K562 (cell line): ENCODE results near the gene PSMD8. TPM values are rescaled to one million over a fixed set of nuclear protein-coding genes. Genes with fewer than 3 reads are reported as not detected.

Experiments used
- ATF3 ChIP-seq, 2 experiments: fragments of 450-650 bp in 1 of 2; sonication (generic) in 1 of 2; formaldehyde crosslinking in 1 of 2; IDR thresholded peaks in 1 of 2; conservative IDR thresholded peaks in 1 of 2; 2 replicates each; pipeline versions ENCODE4 v1.6.1 to v1.8.1; 2016 to 2023; ENCODE audit warnings: mild to moderate bottlenecking in 2 of 2, moderate library complexity in 2 of 2, inconsistent platforms in 1 of 2, missing genetic modification reagents in 1 of 2
- CBX8 ChIP-seq: fragments of 200-600 bp; sonication (generic); IDR thresholded peaks from 2 replicates; pipeline ENCODE4 v1.6.1; 2012; ENCODE audit warnings: borderline replicate concordance, mixed run types, low read depth, mild to moderate bottlenecking, moderate library complexity, mixed read lengths, low read length, control low read depth, inconsistent platforms; ENCODE audit not compliant: poor library complexity, severe bottlenecking; ENCODE audit errors: extremely low read depth
- CUX1 ChIP-seq: fragments of 200-800 bp; sonication (Bioruptor generic); IDR thresholded peaks from 2 replicates; pipeline ENCODE4 v1.6.1; 2016; ENCODE audit warnings: missing genetic modification characterization, missing compliant biosample characterization
- DPF2 ChIP-seq: fragments of 450-650 bp; IDR thresholded peaks from 2 replicates; pipeline ENCODE4 v1.6.1; 2016
- E2F1 ChIP-seq: sonication (generic); formaldehyde crosslinking; IDR thresholded peaks from 2 replicates; pipeline ENCODE4 v1.8.1; 2023; ENCODE audit warnings: mild to moderate bottlenecking, missing genetic modification reagents, moderate library complexity
- HDAC1 ChIP-seq, 2 experiments: fragments of 450-650 bp; IDR thresholded peaks; 2 replicates each; pipeline ENCODE4 v1.6.1; 2016 to 2017; ENCODE audit warnings: inconsistent platforms in 1 of 2, mild to moderate bottlenecking in 1 of 2, moderate library complexity in 1 of 2
- MAZ ChIP-seq, 2 experiments: fragments of 450-650 bp in 1 of 2; sonication (generic) in 1 of 2; formaldehyde crosslinking; IDR thresholded peaks in 1 of 2; conservative IDR thresholded peaks in 1 of 2; 2 replicates each; pipeline versions ENCODE4 v1.4.0 to v1.5.0; 2020; ENCODE audit warnings: mild to moderate bottlenecking in 1 of 2, missing genetic modification reagents in 1 of 2
- NCOA4 ChIP-seq: fragments of 450-650 bp; IDR thresholded peaks from 2 replicates; pipeline ENCODE4 v1.6.1; 2018; ENCODE audit warnings: mild to moderate bottlenecking; ENCODE audit not compliant: partially characterized antibody
- NKRF ChIP-seq: fragments of 450-650 bp; IDR thresholded peaks from 2 replicates; pipeline ENCODE4 v1.6.1; 2016; ENCODE audit warnings: borderline replicate concordance
- SIRT6 ChIP-seq: IDR thresholded peaks from one replicate; pipeline ENCODE4 v1.6.1; 2012; ENCODE audit warnings: low read depth, mild to moderate bottlenecking, control low read depth, inconsistent platforms, low read length, moderate library complexity
- SRSF3 ChIP-seq: fragments of 200-400 bp; formaldehyde crosslinking; IDR thresholded peaks from 2 replicates; pipeline ENCODE4 v1.6.1; 2016; ENCODE audit warnings: mild to moderate bottlenecking, low read length, moderate library complexity; ENCODE audit not compliant: insufficient read depth
- TCFL5 ChIP-seq: fragments of 250-450 bp; sonication (Bioruptor Pico); conservative IDR thresholded peaks from 2 replicates; pipeline ENCODE4 v1.6.1; 2021; ENCODE audit warnings: mild to moderate bottlenecking, moderate library complexity, matching md5 sums
- ZNF282 ChIP-seq: sonication (generic); formaldehyde crosslinking; IDR thresholded peaks from 2 replicates; pipeline ENCODE4 v1.8.1; 2023; ENCODE audit warnings: missing genetic modification reagents
- ZNF444 ChIP-seq: fragments of 250-450 bp; sonication (Bioruptor Pico); IDR thresholded peaks from 2 replicates; pipeline ENCODE4 v1.4.0; 2020; ENCODE audit warnings: mild to moderate bottlenecking, moderate library complexity
- ZNF551 ChIP-seq: fragments of 250-450 bp; sonication (Bioruptor Pico); IDR thresholded peaks from 2 replicates; pipeline ENCODE4 v1.5.0; 2021; ENCODE audit warnings: mild to moderate bottlenecking, moderate library complexity
- ZNF589 ChIP-seq: fragments of 200-800 bp; sonication (Bioruptor generic); IDR thresholded peaks from 2 replicates; pipeline ENCODE4 v1.6.1; 2016; ENCODE audit warnings: low read depth, missing genetic modification characterization, missing compliant biosample characterization
- ZNF695 ChIP-seq: fragments of 450-650 bp; formaldehyde crosslinking; IDR thresholded peaks from 2 replicates; pipeline ENCODE4 v1.4.0; 2020; ENCODE audit warnings: mild to moderate bottlenecking, moderate library complexity
- polyA plus RNA-seq, 8 experiments: library from polyadenylated mRNA; depleted of rRNA in 4 of 8; stranded (reverse) in 5 of 8; unstranded in 3 of 8; fragments of >200 nt; fragmentation: Nextera tagmentation in 2 of 8; fragmentation: Illumina TruSeq in 1 of 8; extraction: Ambion mirVana in 2 of 8; extraction: Trizol in 1 of 8; gene quantifications; 2 replicates each; pipeline versions ENCODE4 v1.2.1 to v1.2.3, GENCODE V29; 2011 to 2014; ENCODE audit warnings: inconsistent platforms in 1 of 8, missing spikeins in 1 of 8
- total RNA-seq, 7 experiments: library from RNA; depleted of rRNA in 6 of 7; stranded (reverse); fragments of >200 nt in 6 of 7; fragmentation: Illumina TruSeq in 2 of 7; extraction: Trizol in 2 of 7; gene quantifications; 2 replicates each; pipeline versions ENCODE4 v1.2.1 to v1.2.3, GENCODE V29; 2011 to 2021; ENCODE audit warnings: low replicate concordance in 1 of 7

Gene PSMD8
- total and polyA plus RNA-seq, 9 of the 15 experiments (the other 6 are each of a cell fraction or from before 2014, with no cell fraction given): 130 to 583 (median 315) TPM

- TF ChIP-seq CUX1 (CRISPR knock-in tag) (no peak), SIRT6 (no peak), CBX8 (no peak), TCFL5 (CRISPR knock-in tag) (no peak), ZNF695 (no peak), HDAC1 (IDR thresholded peaks at IDR 0.05) (no peak; a peak in 1 of 4 replicates), ZNF444 (CRISPR knock-in tag) (no peak), NCOA4 (no peak), ZNF282 (CRISPR knock-in tag) (peak; percentile 65; the same call in 1 of the 2 replicates), E2F1 (peak; percentile 92), SRSF3 (no peak), ZNF589 (no peak), ATF3 (IDR thresholded peaks at IDR 0.05) (no peak), ATF3 (CRISPR knock-in tag; conservative IDR thresholded peaks at IDR 0.05) (no peak), DPF2 (no peak), ZNF551 (no peak), NKRF (no peak; the same call in 1 of the 2 replicates), MAZ (CRISPR knock-in tag; conservative IDR thresholded peaks at IDR 0.05 in 1 of 2, IDR thresholded peaks at IDR 0.05 in 1 of 2) (peak; percentile 91 to 97)
Measured at GRCh38 chr19:38402967-38403674, 28.8 kb downstream of the PSMD8 start, which contains the start of gene FAM98C (continued).
